Suprapubic skin (tissue), 3 donors: ENCODE data around the gene AP4M1.

Source experiments
- POLR2A ChIP-seq, 2 donors: fragments of 450-650 bp; IDR thresholded peaks; one replicate each; pipeline ENCODE4 v1.6.1; 2017; ENCODE audit warnings: antibody characterized with exemption in 2 of 2, mild to moderate bottlenecking in 2 of 2, moderate library complexity in 2 of 2
- TF ChIP-seq, protein P1 (sequence below), 2 donors: fragments of 200-600 bp in 1 of 2; fragments of 450-650 bp in 1 of 2; sonication (generic) in 1 of 2; IDR thresholded peaks; one replicate each; pipeline ENCODE4 v1.5.1; 2016 to 2019; ENCODE audit warnings: antibody characterized with exemption in 2 of 2, mild to moderate bottlenecking in 1 of 2, moderate library complexity in 1 of 2

DNA sequence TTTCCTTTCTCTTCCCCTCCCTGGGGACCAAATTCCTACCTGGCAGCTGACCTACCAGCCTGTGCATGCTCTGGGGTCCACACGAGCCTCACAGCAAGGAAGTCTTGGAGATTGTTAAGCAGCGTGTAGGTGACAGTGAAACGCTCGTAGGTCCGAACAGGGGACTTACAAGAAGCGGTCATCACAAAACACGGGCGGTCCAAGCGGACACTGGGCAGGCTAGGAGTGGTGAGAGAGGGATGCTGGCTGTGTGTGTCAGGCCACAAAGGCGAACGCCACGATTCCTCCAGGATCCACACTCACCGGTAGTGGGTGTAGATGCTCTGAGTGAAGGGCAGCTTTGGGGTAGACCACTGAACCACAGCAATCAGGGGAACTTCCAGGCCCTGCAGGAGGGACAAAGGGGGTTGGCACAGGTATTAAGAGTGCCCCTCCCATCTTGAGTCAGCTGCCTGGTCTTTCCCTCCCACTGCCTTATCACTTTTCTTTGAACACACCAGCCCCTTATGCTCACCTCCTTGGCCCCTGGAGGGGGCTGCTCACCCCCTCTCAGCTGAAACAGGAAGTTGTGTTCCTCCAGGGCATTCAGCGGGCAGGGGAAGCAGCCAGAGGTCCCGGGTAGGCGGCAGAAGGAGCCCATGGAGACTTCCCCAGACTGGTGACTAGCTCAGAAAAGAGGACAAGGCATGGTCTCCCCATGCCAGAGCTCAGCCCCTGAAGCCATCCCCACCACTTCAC, 55.1 kb downstream of the AP4M1 start:
- no peak for TF ChIP-seq POLR2A (IDR thresholded peaks at IDR 0.05)
- TF ChIP-seq, protein P1, sequence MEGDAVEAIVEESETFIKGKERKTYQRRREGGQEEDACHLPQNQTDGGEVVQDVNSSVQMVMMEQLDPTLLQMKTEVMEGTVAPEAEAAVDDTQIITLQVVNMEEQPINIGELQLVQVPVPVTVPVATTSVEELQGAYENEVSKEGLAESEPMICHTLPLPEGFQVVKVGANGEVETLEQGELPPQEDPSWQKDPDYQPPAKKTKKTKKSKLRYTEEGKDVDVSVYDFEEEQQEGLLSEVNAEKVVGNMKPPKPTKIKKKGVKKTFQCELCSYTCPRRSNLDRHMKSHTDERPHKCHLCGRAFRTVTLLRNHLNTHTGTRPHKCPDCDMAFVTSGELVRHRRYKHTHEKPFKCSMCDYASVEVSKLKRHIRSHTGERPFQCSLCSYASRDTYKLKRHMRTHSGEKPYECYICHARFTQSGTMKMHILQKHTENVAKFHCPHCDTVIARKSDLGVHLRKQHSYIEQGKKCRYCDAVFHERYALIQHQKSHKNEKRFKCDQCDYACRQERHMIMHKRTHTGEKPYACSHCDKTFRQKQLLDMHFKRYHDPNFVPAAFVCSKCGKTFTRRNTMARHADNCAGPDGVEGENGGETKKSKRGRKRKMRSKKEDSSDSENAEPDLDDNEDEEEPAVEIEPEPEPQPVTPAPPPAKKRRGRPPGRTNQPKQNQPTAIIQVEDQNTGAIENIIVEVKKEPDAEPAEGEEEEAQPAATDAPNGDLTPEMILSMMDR (IDR thresholded peaks at IDR 0.05) = no peak
